HG02973 (cell line): ENCODE results near the gene ZDHHC21.

Source experiments
- ATAC-seq: cut with Tn5 transposase; IDR thresholded peaks from one replicate; pipeline ENCODE4 v1.9.1; 2021; ENCODE audit warnings: moderate library complexity; ENCODE audit not compliant: unreplicated experiment

Gene ZDHHC21, protein sequence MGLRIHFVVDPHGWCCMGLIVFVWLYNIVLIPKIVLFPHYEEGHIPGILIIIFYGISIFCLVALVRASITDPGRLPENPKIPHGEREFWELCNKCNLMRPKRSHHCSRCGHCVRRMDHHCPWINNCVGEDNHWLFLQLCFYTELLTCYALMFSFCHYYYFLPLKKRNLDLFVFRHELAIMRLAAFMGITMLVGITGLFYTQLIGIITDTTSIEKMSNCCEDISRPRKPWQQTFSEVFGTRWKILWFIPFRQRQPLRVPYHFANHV

DNA sequence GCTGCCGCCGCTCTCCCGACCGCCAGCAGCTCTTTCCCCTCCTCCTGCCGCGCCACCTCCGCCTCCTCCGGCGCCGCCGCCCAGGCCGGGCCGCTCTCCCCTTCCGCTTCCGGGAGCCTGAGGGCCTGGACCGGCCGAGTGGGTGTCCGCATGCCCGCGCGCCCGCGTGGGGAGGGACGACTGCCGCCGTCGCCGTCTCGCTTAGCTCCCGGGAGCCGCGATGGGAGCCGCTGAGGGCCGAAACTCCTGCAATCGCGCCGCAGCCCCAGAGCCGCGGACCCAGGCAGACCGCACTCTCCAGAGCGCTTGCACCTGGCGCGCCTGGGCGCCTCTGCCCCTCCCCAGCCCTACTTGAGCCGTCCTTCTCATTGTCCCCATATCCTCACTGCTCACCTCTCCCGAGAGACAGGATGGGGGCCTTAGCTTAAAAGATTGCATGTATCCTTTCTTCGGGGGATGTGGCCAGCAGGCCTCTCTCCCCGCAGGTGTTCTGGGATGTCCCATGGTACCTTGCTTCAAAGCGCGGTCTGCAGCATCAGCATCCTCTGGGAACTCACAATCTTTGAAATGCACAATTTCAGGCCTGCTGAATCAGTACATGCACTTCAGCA lies at the start of gene ZDHHC21:
TSS of gene ZDHHC21 (minus strand) at position 182 of the 611 bp plus-strand sequence. CDS start 19,092 bp downstream, outside the sequence.
- peak; percentile 70 for ATAC-seq

DNA sequence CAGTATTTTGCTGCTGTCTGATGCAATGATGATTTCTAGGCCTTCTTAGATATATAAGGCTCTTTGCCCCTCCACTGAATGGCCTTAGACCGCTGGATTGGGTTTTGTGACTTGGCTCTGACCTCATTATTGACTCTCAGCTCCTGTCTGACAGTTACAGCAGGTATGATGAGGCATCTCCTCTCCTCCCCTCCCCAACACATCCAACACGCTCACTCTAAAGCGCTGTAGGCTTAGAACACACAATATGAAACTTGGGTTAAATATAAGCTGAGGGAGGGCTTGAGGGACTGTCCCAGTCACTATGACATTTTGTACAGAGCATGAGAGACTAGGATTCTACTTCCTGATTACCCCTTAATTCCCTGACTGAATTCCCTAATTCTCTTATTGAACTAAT lies 48.1 kb upstream of the ZDHHC21 start:
- ATAC-seq: no peak

DNA sequence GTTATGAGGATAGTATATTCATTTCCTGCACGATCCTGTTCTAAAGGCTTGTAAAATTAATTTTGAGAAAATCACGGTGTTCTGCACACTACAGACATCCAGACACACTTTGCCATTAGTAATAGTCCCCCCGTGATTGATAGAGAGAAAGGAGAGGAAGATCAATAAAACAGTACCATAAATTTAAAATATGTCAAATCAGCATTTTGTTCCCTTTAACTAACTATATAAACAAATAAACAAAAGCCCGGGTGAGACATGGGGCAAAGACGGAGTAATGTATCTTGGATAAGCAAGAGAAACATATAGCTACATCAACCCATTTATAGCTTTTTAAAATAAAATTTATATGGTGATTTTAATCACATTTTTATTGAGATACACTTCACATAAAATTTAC lies 39.9 kb upstream of the ZDHHC21 start:
- no peak for ATAC-seq

DNA sequence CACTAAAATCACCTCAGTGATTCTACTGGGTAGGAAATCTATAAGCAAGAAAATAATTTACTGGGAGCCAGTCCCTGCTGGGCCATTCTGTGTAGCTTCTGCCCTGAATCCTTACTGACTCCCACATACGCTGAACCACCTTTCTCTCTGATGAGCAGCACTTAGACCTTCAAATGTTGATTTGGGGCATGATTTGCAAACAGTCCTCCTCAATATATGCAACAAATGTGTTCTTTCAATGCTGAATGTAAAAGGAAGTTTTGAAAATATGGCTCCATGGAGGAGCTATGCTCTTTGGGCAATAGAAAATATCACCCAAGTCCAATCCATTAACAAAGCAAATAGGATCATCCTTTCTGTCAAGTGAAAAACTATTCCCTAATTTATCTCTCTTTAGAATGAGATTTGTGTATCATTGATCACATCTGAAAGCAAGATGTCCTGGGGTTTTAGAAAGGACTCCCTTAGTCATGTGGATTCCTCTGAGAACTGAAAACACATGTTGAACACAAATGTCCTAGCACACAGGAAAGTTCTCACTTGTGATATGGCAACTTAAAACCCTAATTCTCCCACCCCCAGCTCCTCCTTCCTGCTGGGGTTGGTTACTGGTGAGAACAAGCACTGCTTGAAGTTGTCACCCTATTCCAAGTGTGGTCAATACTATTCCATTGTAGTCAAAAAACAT lies 38.2 kb upstream of the ZDHHC21 start:
- no peak for ATAC-seq

DNA sequence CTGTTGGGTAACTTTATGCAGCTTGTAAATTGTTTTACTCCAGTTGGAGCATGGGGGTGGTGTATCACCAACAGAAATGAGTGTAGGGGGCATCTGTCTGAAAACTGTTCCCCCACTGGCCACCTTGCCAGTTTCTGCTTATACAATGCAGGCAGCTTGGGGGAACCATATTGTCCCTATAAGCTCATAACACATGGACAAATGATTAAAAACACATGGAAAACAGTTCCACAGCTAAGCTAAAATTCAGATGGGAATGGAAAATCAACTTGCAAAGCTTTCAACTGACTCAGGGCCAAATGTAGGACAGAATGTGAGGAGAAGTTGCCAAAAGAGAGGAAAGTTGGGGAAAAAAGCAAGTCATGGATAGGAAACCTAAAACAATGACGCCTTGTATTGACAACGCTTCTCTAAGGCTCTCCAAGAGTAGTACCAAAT lies 37.2 kb upstream of the ZDHHC21 start:
- no peak for ATAC-seq

DNA sequence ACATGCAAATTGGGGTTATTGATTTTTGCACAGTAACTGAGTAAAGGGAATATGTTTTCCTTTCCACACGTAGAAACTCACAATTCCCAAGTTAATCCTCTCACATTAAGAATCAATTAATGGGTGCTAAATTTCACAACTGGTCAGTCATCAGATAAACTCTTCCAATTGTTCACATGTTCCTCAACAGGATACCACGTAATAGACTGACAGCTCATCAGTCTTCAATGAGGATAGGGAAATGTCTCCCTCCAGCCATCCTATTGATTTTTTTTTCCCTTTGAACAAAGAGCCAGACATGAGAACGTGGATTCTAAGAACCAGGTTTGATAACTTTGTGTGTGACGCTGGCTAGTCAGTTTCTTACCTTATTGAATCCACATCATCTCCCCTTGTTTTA lies 30.1 kb upstream of the ZDHHC21 start:
- ATAC-seq: no peak

DNA sequence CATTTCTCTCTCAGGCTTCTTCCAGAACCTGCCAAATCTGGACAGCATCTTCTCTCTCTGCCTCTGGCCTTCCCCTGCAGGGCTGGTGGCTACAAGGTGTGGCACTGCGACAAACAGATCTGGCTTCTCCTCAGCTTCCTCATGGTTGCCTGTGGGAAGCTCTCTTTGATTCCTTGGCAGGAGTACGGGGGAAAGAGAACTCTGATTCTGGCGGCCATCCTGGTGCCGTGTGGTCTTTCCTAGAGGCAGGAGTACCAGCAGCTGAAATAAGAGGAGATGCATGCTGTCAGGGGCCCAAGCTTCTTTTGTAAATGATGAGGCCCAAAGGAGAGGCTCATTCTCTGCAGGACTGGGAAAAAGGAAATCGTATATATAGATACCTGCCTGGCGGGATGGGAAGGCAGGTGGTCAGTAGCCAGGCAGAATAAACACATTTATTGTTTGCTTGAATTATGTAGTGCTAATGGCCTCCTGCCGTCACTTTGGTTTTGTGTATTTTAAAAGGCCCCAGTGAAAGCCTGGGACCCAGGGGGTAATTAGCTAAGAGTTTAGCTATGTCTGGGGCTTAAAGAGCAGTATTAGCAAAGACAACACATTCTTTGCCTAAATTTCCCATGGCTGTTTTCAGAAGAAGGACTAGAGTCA lies 29.3 kb upstream of the ZDHHC21 start, which contains the start of gene CER1:
TSS of gene CER1 (minus strand) at position 343 of the 645 bp plus-strand sequence. CDS start at position 282, 61 bp downstream.
- no peak for ATAC-seq

DNA sequence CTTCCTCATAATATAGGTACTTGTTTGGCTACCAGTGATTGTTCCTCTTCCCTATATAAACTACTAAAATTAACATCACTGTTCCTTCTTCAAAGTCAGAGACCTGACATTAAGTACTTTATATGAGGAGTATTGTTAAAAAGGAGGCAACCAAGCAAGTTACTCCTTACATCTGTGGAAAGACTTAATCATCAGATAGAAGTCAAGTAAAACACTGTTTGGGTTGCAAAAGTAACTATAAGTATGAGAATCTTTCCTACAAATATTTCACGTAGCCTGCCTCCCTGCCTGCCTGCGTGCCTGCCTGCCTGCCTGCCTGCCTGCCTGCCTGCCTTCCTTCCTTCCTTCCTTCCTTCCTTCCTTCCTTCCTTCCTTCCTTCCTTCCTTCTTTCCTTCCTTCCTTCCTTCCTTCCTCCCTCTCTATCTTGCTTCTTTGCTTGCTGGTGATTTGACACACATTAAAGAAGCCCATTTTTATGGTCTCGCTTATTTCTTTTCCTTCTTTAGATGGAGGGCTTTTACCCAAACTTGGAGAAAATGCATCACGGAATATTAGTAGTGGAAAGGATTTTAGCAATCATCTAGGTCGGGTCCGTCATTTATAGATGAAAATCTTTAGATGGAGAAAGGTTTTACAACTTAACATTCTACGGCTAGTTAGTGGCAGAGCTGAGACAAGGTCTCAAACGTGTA lies 26.1 kb upstream of the ZDHHC21 start:
- no peak for ATAC-seq

DNA sequence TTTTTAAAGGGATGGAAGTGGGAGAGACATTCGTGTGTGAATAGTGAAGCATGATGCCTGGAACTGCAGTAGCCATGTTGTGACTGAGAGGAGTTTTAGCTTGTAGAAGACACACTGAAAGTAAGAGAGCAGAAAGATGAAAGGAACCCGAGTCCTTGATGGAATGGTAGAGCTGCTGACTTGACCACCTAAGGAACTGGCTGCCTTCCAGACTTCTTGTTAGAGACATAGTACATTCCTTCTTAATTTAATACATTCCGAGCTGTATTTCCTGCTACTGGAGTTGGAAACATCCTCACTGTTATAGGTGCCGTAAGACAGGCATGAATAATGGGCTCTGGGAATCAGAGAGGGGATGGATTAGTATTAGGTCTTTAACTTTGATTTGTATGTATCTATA lies 21.9 kb upstream of the ZDHHC21 start:
- ATAC-seq: no peak

DNA sequence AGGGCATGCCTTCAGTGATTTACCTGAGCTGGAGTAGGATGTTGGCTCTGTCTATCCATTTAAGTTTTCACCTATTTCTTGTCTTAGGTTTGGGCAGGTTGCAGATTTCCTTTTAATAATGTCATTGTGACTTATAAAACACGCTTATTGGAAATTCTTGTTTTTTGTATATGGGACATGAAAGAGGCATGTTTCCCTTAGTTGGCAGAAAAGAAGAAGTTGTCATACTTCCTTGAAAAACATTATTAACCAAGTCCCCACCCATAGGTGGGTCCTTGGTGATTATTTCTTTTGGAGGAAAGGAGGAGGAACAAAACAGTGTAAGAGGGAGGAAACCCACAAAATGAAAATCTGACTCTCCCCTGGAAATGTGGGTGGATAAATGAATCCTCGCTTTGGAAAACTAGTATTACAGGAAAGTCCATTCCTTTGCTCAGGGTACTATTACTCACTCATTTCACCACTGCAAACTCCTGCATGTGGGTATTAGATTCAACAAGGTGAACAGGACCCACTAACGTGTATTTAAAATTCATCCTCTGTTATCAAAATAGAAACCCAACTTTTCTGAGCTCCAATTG lies 20.0 kb upstream of the ZDHHC21 start:
- ATAC-seq: no peak

DNA sequence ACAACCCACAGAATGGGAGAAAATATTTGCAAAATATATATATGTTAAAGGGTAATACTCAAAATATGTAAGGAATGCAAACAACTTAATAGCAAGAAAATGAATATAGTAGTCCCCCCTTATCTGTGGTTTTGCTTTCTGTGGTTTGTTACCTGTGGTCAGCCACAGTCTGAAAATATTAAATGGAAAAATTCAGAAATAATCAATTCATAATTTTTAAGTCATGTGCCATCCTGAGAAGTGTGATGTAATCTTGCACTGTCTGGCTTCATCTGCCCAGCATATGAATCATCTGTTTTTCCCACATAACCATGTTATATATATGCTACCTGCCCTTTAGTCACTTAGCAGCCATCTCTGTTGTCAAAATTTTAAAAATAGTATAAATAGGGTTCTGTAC lies 17.6 kb upstream of the ZDHHC21 start:
- ATAC-seq: no peak

DNA sequence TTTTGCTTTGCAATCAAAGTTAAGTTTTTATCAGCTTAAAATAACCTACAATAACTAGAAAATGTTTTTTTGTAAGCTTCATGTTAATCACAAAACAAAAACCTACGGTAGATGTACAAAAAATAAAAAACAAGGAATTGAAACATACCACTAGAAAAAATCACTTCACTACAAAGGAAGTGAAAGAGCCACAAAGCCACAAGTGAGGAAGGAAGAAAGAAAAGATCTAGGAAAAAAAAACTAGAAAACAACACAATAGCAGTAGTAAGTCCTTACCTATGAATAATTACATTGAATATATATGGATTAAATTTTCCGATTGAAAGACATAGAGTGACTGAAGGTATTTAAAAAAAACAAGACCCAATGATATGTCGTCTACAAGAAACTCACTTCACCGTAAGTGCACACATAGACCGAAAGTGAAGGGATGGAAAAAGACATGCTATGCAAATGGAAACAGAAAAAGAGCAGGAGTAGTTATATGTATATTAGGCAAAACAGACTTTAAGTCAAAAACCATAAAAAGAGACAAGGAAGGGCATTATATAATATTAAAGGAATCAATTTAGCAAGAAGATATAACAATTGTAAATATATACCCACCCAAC lies 13.4 kb upstream of the ZDHHC21 start:
- ATAC-seq: peak; percentile 82

DNA sequence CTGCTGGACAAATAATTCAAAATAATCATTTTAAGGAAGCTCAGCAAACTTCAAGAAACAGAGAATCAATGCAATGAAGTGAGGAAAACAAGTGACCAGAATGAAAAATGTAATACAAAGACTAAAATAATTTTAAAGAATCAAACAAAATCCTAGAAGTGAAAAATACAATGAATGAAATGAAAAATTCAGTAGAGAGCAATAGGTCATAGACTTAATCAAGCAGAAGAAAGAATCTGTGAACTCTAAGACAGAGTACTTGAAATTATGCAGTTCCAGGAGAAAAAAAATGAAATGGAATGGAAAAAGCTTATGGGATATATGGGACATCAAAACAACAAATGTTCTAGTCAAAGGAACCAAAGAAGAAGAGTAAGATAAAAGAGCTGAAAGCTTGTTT lies 11.8 kb upstream of the ZDHHC21 start:
- no peak for ATAC-seq

DNA sequence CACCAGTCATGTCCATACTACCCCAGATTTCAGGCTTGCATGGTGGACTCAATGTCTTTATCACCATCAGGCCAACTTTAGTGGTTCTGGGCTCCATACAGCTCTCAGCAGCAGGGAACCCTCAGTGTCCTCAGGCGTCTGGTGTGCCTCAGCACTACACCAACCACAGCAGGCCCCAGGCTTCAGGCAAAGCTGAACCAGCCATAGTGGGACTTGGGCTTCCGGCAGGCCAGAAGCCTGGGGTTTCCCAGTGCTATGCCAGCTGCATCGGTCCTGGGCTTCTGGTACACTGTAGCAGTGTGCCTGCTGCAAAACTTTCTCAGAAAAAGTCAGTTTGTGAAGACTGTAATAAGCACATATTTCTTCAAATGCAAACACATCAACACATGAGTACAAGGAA lies 11.0 kb upstream of the ZDHHC21 start:
- no peak for ATAC-seq

DNA sequence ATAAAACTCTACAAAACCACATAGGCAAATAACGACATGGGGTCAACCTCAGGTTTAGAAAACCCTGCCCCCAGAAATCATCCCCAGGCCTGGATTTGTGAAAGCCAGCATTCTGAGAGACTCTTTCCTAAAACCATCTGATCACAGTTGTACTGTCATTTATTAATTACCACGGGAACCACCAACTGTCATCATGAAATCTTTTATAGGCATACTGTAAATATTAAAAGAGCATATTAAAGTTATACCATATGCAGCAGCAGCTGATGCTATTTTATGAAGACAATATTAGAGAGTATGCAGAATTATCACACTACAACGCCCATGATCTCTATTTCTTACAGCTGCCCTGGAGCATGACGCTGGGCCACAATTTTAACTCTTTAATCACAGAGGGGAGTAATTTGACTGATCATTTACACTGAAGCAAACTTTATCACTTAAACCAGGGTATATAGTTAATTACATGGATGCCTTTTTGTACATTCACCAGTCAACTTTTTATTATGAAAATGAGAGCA lies 9.0 kb upstream of the ZDHHC21 start:
- no peak for ATAC-seq

DNA sequence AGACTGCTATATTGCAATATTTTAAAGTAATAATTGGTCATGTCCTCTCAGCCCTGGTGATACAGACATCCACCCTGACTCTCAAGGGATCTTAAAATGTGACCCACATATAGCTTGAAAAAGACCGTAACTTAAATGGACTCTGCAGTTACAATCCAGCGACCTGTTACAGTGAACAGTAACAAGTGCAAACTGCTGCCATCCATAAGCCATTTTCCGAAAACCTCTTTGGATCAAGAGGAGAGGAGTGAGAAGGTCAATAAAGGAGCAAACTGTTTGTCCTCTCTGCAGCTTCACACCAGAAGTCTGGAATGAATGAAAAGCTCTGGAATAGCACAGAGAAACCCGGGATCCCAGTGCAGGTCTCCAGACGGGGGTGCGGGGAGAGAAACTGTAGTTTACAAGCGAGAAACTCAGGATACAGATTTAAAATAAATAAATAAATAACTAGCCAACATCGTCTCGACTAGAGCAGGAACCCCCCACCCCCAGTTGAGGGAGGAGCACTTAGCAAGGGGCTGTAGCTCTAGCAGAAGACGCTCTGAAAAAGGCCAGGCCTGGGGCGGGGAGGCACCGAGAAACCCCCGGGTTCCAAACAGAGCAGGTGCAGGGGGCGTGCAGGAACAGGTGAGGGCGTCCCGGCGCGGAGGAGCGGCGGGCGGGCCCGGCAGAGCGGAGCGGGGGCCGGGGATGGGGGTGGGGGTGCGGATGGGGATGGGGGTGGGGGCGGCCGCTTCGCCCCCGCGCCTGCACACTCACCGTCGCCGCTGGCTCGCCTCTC lies 572 bp downstream of the ZDHHC21 start:
- ATAC-seq: peak; percentile 37

DNA sequence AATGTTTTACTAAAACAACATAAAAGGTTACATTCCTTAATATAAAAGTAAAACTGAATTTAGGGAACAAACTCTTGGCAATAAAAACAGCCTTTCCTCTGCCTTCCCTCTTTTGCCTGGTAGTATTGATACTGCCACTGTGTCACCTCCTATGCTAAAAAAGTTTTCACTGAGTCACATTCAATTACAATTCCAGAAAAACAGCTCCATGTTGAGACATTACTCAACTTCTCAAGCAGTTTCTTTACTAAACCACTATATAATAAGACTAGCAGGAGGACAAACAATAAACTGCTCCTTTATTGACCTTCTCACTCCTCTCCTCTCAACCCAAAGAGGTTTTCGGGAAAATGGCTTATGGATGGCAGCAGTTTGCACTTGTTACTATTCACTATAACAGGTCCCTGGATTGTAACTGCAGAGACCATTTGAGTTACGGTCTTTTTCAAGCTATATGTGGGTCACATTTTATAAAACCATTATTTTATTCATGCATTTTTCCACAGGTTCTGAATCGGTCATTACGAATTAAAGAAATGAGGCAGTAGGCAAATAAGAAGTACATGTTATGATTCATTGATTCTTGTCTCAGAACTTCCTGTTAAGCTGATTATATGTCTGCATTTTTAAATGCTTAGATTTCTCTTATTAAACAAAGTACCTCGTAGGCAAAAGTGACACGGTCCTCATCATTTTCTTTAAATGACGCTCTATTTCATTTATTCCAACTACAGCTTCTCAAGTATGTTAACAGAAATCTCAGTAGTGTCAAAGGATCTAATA lies 2.1 kb downstream of the ZDHHC21 start:
- no peak for ATAC-seq

DNA sequence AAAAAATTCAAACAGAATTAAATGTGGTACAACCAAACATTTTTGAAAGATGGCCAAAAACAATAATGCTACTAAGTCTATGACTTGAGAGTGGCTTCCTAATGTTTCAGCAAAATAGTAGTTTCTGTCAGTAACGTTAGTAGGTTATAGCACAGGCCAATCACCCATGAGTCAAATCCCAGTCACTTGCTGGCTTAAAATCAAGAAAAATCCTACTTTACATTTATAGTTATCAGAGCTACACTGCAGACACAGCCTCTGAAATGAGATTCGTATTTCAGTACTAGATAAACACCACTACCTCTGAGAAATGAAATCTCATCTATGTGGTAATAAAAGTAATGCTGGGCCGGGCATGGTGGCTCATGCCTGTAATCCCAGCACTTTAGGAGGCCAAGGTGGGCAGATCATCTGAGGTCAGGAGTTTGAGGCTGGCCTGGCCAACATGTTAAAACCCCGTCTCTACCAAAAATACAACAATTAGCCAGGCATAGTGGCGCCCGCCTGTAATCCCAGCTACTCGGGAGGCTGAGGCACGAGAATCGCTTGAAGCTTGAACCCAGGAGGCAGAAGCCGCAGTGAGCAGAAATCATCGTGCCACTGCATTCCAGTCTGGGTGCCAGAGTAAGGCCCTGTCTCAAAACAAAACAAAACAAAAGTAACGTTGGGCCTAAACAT lies 6.1 kb downstream of the ZDHHC21 start:
- ATAC-seq: no peak
